Umbilical cord (tissue), 2 donors: ENCODE results near the gene SERPINB12. TPM values are rescaled to one million over a fixed set of nuclear protein-coding genes. Genes with fewer than 3 reads are reported as not detected.

Source experiments
- DNase-seq: peaks from one replicate; pipeline ENCODE4 v3.0.0-alpha.2; 2015; ENCODE audit warnings: low spot score
- total RNA-seq: library from RNA; depleted of rRNA; stranded (reverse); fragments of >200 nt; gene quantifications from one replicate; pipeline ENCODE4 v1.2.3, GENCODE V29; 2014; ENCODE audit warnings: low replicate concordance; ENCODE audit not compliant: insufficient read depth

The SERPINB12 gene
- total RNA-seq = 0.96 TPM

- DNase-seq = no peak
Observed at GRCh38 chr18:63542069-63542468, at the start of gene SERPINB12. Gene SERPINB12, plus strand, starts transcription at chr18:63542369. Its CDS starts 13,791 bp downstream, at chr18:63556160.

- no peak for DNase-seq
Observed at GRCh38 chr18:63492851-63493250, 49.3 kb upstream of the SERPINB12 start.

GRCh38 chr18:63495675-63496074 lies 46.5 kb upstream of the SERPINB12 start:
- no peak for DNase-seq

- DNase-seq = no peak
Observed at GRCh38 chr18:63505566-63506335, 36.4 kb upstream of the SERPINB12 start.

GRCh38 chr18:63506336-63506646 lies 35.9 kb upstream of the SERPINB12 start:
- no peak for DNase-seq

GRCh38 chr18:63508596-63508995 lies 33.6 kb upstream of the SERPINB12 start:
- DNase-seq = no peak

GRCh38 chr18:63511285-63511684 lies 30.9 kb upstream of the SERPINB12 start:
- peak; percentile 32 for DNase-seq

- no peak for DNase-seq
Observed at GRCh38 chr18:63514326-63514725, 27.8 kb upstream of the SERPINB12 start.

GRCh38 chr18:63514888-63515678 lies 27.1 kb upstream of the SERPINB12 start:
- no peak for DNase-seq

- no peak for DNase-seq
Observed at GRCh38 chr18:63515801-63516200, 26.4 kb upstream of the SERPINB12 start.

- DNase-seq = peak; percentile 85
Observed at GRCh38 chr18:63518178-63519012, 23.8 kb upstream of the SERPINB12 start.

- DNase-seq = no peak
Observed at GRCh38 chr18:63520053-63520685, 22.0 kb upstream of the SERPINB12 start.

- DNase-seq = no peak
Observed at GRCh38 chr18:63523660-63524059, 18.5 kb upstream of the SERPINB12 start.

- DNase-seq = no peak
Observed at GRCh38 chr18:63527251-63527650, 14.9 kb upstream of the SERPINB12 start.

GRCh38 chr18:63528863-63529492 lies 13.2 kb upstream of the SERPINB12 start:
- no peak for DNase-seq

- DNase-seq = no peak
Observed at GRCh38 chr18:63532471-63532870, 9.7 kb upstream of the SERPINB12 start.

- peak; percentile 2 for DNase-seq
Observed at GRCh38 chr18:63534615-63535014, 7.6 kb upstream of the SERPINB12 start.

- peak; percentile 26 for DNase-seq
Observed at GRCh38 chr18:63539904-63540510, 2.2 kb upstream of the SERPINB12 start.

GRCh38 chr18:63544017-63544416 lies 1.8 kb downstream of the SERPINB12 start:
- no peak for DNase-seq

GRCh38 chr18:63545000-63545399 lies 2.8 kb downstream of the SERPINB12 start:
- DNase-seq = no peak

GRCh38 chr18:63550068-63550467 lies 7.9 kb downstream of the SERPINB12 start:
- DNase-seq = no peak
